HepG2 (cell line): Measurements from ENCODE around the gene FURIN. TPM values are rescaled to one million over a fixed set of nuclear protein-coding genes. Genes with fewer than 3 reads are reported as not detected.

Experiments
- EZH2 ChIP-seq: conservative IDR thresholded peaks from 2 replicates; pipeline ENCODE4 v1.6.1; 2012; ENCODE audit warnings: mild to moderate bottlenecking, low read depth, low read length, moderate library complexity
- GABPA ChIP-seq, 2 experiments: IDR thresholded peaks; 2 replicates each; pipeline ENCODE4 v1.6.1; 2011 to 2016; ENCODE audit warnings: low read depth in 2 of 2, low read length in 1 of 2, missing biosample characterization in 1 of 2, missing genetic modification characterization in 1 of 2
- GZF1 ChIP-seq: sonication (generic); formaldehyde crosslinking; IDR thresholded peaks from 2 replicates; pipeline ENCODE4 v1.5.1; 2020; ENCODE audit warnings: mild to moderate bottlenecking, missing genetic modification reagents
- HDAC2 ChIP-seq: sonication (generic); formaldehyde crosslinking; IDR thresholded peaks from 2 replicates; pipeline ENCODE4 v1.4.0; 2020; ENCODE audit warnings: missing genetic modification reagents
- PCBP1 ChIP-seq: fragments of 200-400 bp; formaldehyde crosslinking; IDR thresholded peaks from 2 replicates; pipeline ENCODE4 v1.6.1; 2017; ENCODE audit warnings: mild to moderate bottlenecking, low read depth, low read length, borderline replicate concordance
- SIN3A ChIP-seq: IDR thresholded peaks from 2 replicates; pipeline ENCODE4 v1.6.1; 2011; ENCODE audit warnings: low read depth, mild to moderate bottlenecking, control low read depth, low read length, borderline replicate concordance
- TAF1 ChIP-seq: sonication (generic); formaldehyde crosslinking; IDR thresholded peaks from 2 replicates; pipeline ENCODE4 v1.4.0; 2020; ENCODE audit warnings: missing genetic modification reagents
- TCF7L2 ChIP-seq: IDR thresholded peaks from 2 replicates; pipeline ENCODE4 v1.6.1; 2011; ENCODE audit warnings: mild to moderate bottlenecking, low read depth, low read length, moderate library complexity
- YEATS2 ChIP-seq: sonication (generic); formaldehyde crosslinking; IDR thresholded peaks from 2 replicates; pipeline ENCODE4 v1.4.0; 2020; ENCODE audit warnings: missing genetic modification reagents, borderline replicate concordance
- YEATS4 ChIP-seq: sonication (generic); formaldehyde crosslinking; IDR thresholded peaks from 2 replicates; pipeline ENCODE4 v1.4.0; 2020; ENCODE audit warnings: missing genetic modification reagents, borderline replicate concordance
- ZNF124 ChIP-seq: sonication (generic); formaldehyde crosslinking; IDR thresholded peaks from 2 replicates; pipeline ENCODE4 v1.4.0; 2020; ENCODE audit warnings: missing genetic modification reagents
- ZNF143 ChIP-seq: sonication (generic); formaldehyde crosslinking; IDR thresholded peaks from 2 replicates; pipeline ENCODE4 v1.4.0; 2020; ENCODE audit warnings: missing genetic modification reagents
- ZNF230 ChIP-seq: sonication (generic); formaldehyde crosslinking; IDR thresholded peaks from 2 replicates; pipeline ENCODE4 v1.4.0; 2020; ENCODE audit warnings: mild to moderate bottlenecking, missing genetic modification reagents
- ZNF253 ChIP-seq: sonication (generic); formaldehyde crosslinking; IDR thresholded peaks from 2 replicates; pipeline ENCODE4 v1.8.0; 2022; ENCODE audit warnings: mild to moderate bottlenecking, missing genetic modification reagents, borderline replicate concordance
- ZNF274 ChIP-seq: sonication (generic); formaldehyde crosslinking; IDR thresholded peaks from 2 replicates; pipeline ENCODE4 v1.5.1; 2020; ENCODE audit warnings: mild to moderate bottlenecking, missing genetic modification reagents
- ZNF557 ChIP-seq: sonication (generic); formaldehyde crosslinking; IDR thresholded peaks from 2 replicates; pipeline ENCODE4 v1.4.0; 2020; ENCODE audit warnings: missing genetic modification reagents
- ZNF598 ChIP-seq: sonication (generic); formaldehyde crosslinking; IDR thresholded peaks from 2 replicates; pipeline ENCODE4 v1.5.1; 2020; ENCODE audit warnings: mild to moderate bottlenecking, missing genetic modification reagents, borderline replicate concordance
- ZNF670 ChIP-seq: sonication (generic); formaldehyde crosslinking; IDR thresholded peaks from 2 replicates; pipeline ENCODE4 v1.8.0; 2022; ENCODE audit warnings: mild to moderate bottlenecking, missing genetic modification reagents, borderline replicate concordance
- ZNF704 ChIP-seq: sonication (generic); formaldehyde crosslinking; IDR thresholded peaks from 2 replicates; pipeline ENCODE4 v1.8.1; 2023; ENCODE audit warnings: mild to moderate bottlenecking, inconsistent platforms, moderate library complexity, missing genetic modification reagents, borderline replicate concordance
- ZNF772 ChIP-seq: sonication (generic); formaldehyde crosslinking; IDR thresholded peaks from 2 replicates; pipeline ENCODE4 v1.5.0; 2020; ENCODE audit warnings: mild to moderate bottlenecking, missing genetic modification reagents
- ZNF790 ChIP-seq: sonication (generic); formaldehyde crosslinking; IDR thresholded peaks from 2 replicates; pipeline ENCODE4 v1.8.0; 2022; ENCODE audit warnings: missing genetic modification reagents, mild to moderate bottlenecking, borderline replicate concordance
- polyA plus RNA-seq, 8 experiments: library from polyadenylated mRNA; depleted of rRNA in 3 of 8; stranded (reverse) in 7 of 8; unstranded in 1 of 8; fragments of >200 nt; fragmentation: Illumina TruSeq in 4 of 8; extraction: Trizol in 4 of 8; gene quantifications; 2 replicates each; pipeline versions ENCODE4 v1.2.1 to v1.2.3, GENCODE V29; 2011 to 2016; ENCODE audit warnings: low read depth in 4 of 8, missing spikeins in 1 of 8, mixed read lengths in 1 of 8; ENCODE audit not compliant: insufficient read depth in 1 of 8
- total RNA-seq, 5 experiments: library from RNA; depleted of rRNA; stranded (reverse); fragments of >200 nt; fragmentation: Illumina TruSeq; extraction: Trizol; gene quantifications; 2 replicates each; pipeline ENCODE4 v1.2.3, GENCODE V29; 2016; ENCODE audit warnings: low read depth in 1 of 5
- TF ChIP-seq, protein P1 (sequence below): sonication (generic); formaldehyde crosslinking; IDR thresholded peaks from 2 replicates; pipeline ENCODE4 v1.5.0; 2020; ENCODE audit warnings: missing genetic modification reagents

The FURIN gene
- total and polyA plus RNA-seq, 2 of the 13 experiments (the other 11 are each of a cell fraction or from before 2014, with no cell fraction given), result 15.2 to 17.4 TPM

DNA sequence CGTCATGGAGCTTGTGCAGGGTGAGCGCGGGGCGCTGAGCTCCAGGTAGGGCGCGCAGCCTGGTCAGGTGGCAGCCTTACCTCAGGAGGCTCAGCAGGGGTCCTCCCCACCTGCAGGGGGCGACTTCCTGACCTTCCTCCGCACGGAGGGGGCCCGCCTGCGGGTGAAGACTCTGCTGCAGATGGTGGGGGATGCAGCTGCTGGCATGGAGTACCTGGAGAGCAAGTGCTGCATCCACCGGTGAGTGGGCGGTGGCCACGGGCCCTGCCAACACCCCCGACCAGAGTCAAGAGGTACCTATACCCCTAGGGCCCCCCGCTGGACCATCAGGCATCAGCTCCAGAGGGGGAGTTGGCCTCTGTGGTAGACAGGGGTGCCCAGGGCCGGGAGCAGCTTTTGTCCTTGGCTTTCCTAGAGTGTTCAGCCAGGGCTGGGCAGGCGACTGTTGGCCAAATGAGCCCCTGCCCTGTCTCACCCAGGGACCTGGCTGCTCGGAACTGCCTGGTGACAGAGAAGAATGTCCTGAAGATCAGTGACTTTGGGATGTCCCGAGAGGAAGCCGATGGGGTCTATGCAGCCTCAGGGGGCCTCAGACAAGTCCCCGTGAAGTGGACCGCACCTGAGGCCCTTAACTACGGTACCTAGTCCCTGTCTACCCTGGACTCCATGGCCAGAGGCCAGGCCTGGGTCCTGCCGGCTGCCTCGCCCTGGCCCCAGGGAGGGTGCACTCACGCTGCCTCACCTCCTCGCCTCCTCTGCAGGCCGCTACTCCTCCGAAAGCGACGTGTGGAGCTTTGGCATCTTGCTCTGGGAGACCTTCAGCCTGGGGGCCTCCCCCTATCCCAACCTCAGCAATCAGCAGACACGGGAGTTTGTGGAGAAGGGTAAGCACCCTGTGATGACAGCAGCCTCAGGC lies 25.0 kb downstream of the FURIN start (continued):
- 0 out of 2 replicates have a peak, but pooled peaks have one; percentile 40 for TF ChIP-seq ZNF772 (CRISPR knock-in tag)
- TF ChIP-seq GZF1 (CRISPR knock-in tag), result peak; percentile 46; the same call in 1 of the 2 replicates
- 0 out of 2 replicates have a peak, but pooled peaks have one; percentile 21 for TF ChIP-seq ZNF124 (CRISPR knock-in tag)
- 0 out of 2 replicates have a peak, but pooled peaks have one; percentile 45 for TF ChIP-seq ZNF704
- TF ChIP-seq ZNF670 (CRISPR knock-in tag), result no peak
- TF ChIP-seq YEATS2, result peak; percentile 79
- TF ChIP-seq ZNF790 (CRISPR knock-in tag), result no peak
- peak; percentile 55; the same call in 1 of the 2 replicates for TF ChIP-seq YEATS4 (CRISPR knock-in tag)
- TF ChIP-seq ZNF253 (CRISPR knock-in tag), result no peak
- TF ChIP-seq ZNF557 (CRISPR knock-in tag), result no peak
- no peak for TF ChIP-seq TCF7L2
- TF ChIP-seq ZNF274 (CRISPR knock-in tag), result peak; percentile 73; the same call in 1 of the 2 replicates
- TF ChIP-seq ZNF598 (CRISPR knock-in tag), result 0 out of 2 replicates have a peak, but pooled peaks have one; percentile 55
- TF ChIP-seq HDAC2, result peak; percentile 58; the same call in 1 of the 2 replicates
- 0 out of 2 replicates have a peak, but pooled peaks have one; percentile 36 for TF ChIP-seq ZNF230 (CRISPR knock-in tag)
- TF ChIP-seq ZNF143 (CRISPR knock-in tag), result peak; percentile 27; the same call in 1 of the 2 replicates
- peak; percentile 75; the same call in 1 of the 2 replicates for TF ChIP-seq TAF1 (CRISPR knock-in tag)
- TF ChIP-seq SIN3A, result peak; percentile 64; the same call in 1 of the 2 replicates
- no peak for TF ChIP-seq GABPA (IDR thresholded peaks at IDR 0.05; ENCODE audit: low read depth, low read length)
- peak; percentile 16; the same call in 1 of the 2 replicates for TF ChIP-seq GABPA (CRISPR knock-in tag; IDR thresholded peaks at IDR 0.05; ENCODE audit: low read depth)
- TF ChIP-seq PCBP1, result no peak
- TF ChIP-seq, protein P1, sequence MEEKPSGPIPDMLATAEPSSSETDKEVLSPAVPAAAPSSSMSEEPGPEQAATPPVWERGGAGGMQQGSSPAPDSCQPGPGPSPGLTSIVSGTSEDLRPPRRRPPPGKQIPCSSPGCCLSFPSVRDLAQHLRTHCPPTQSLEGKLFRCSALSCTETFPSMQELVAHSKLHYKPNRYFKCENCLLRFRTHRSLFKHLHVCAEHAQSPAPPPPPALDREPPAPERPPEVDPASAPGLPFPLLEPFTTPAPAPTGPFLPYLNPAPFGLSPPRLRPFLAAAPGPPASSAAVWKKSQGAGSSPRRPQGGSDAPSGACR (CRISPR knock-in tag), result 0 out of 2 replicates have a peak, but pooled peaks have one; percentile 39
- TF ChIP-seq EZH2, result no peak
